GM18526 (cell line): Measurements from ENCODE around the gene HOXB7.

ENCODE experiments used
- POLR2A ChIP-seq: IDR thresholded peaks from 3 replicates; pipeline ENCODE4 v1.6.1; 2011; ENCODE audit not compliant: insufficient read length; ENCODE audit errors: extremely low read depth

The HOXB7 gene

DNA sequence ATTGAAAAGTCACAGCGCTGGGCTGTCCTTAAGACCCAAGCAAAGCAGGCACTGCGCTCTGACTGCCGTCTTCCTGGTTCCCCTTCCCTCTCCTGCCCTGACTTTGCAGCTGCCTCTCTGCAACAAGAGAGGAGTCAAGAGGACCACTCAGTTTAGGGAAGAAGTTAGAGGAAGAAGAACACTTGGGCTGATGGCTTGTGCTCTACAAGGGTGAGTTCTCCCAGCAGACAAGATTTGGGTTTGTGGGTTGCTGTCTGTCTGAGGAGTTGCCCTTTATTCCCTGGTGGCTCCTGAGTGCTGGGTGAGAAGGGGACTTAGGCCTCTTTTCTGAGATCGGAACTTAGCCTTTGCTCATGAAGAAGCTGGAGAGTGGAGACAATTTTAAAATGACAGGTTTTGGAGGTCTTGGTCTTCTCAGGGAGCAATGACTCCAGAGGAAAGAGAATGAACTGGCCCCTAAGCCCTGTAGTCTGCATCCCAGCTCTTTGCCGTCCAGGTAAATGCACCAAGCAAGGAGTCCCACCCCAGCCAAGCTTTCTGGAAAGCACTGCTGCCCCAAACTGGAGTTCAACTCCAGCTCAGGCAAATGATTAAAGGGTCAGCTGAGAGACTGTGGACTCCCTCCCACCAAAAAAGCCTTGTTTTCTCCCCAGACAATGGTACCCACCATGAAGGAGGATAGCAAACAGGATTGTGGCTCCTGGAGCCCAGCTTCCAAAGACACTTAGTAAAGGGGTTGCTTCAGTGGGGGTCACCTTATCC lies 18.0 kb upstream of the HOXB7 start:
- no peak for TF ChIP-seq POLR2A

- TF ChIP-seq POLR2A, result no peak
Observed at GRCh38 chr17:48627623-48628521, 17.1 kb upstream of the HOXB7 start.

DNA sequence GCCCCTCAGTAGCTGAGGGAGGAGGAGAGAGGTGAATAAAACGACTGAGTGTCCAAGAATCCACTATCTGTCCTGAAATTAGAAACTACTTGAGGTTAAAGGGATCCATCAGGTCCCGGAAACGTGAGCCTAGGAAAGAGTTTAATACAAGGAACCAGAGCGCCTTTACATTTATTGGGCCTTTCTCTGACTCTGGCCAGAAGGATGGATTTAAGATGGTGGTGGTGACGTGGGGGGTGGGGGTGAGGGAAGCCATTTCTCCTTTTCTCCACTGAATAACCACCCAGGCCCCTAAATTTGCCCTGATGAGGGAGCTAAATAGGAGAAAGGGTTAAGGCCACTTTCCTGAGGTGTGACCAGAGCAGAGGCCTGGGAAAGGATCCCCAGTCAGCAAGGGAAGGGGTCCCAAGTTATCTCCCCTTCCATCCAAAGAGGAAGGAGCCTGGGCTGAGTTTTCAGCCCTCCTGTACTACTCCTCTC lies 16.3 kb upstream of the HOXB7 start:
- TF ChIP-seq POLR2A, result no peak

DNA sequence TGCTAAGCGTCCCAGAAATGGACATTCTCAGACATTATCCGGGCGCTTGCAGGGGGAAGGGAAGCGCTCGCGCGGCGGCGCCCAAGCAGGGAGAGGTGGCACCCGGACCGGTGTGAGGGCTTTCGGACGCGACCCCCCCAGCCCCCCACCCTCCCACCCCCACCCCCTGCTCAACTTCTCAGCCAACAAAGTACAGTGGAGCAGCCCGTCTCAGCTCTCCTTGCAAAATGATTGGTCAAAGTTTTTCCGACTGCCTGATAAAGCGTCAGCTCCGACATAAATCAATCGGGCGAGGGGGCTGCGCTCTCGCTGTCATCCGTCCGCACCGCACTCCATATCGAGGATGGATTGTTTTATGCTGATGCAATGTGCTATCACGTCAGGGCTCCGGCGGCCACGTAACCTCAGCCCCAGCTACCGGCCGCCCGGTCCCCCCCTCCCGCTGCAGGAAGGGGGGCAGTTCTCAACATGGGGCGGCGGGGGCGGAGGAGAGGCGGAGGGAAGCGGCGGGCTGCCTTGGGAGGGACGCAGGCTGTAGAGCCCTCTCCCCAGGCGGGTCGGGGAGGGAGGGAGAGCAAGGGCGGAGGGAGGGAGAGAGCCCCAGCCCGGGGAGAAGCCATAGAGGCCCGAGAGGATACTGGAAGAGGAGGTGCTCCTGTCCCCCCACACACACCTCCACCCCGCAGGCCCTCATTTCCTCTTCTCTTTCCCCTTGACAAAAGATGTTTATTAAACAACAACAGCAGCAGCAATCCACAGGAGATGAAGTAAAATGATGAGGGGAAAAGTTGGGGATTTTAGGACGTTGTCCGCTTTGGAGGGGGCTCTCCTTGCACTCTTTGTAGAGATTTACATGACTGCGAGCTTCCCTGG lies 15.7 kb upstream of the HOXB7 start, which contains the start of gene HOXB9:
Gene HOXB9, minus strand, starts transcription at position 114 of the 873 bp plus-strand sequence. Its CDS starts 89 bp downstream, at position 25.
- TF ChIP-seq POLR2A, result no peak

GRCh38 chr17:48625495-48626244 lies 14.9 kb upstream of the HOXB7 start:
- no peak for TF ChIP-seq POLR2A

- no peak for TF ChIP-seq POLR2A
Observed at GRCh38 chr17:48624544-48625494, 14.0 kb upstream of the HOXB7 start.

GRCh38 chr17:48624118-48624517 lies 13.3 kb upstream of the HOXB7 start:
- TF ChIP-seq POLR2A, result no peak

GRCh38 chr17:48623583-48623982 lies 12.8 kb upstream of the HOXB7 start:
- no peak for TF ChIP-seq POLR2A

GRCh38 chr17:48622857-48623256 lies 12.0 kb upstream of the HOXB7 start:
- TF ChIP-seq POLR2A, result no peak

GRCh38 chr17:48621410-48622392 lies 10.9 kb upstream of the HOXB7 start:
- no peak for TF ChIP-seq POLR2A

- TF ChIP-seq POLR2A, result no peak
Observed at GRCh38 chr17:48620461-48621139, 9.8 kb upstream of the HOXB7 start.
